Measurements from ENCODE around the gene GPR27.

- TF ChIP-seq CTCF (IDR thresholded peaks at IDR 0.05; ENCODE audit: poor library complexity) (no peak), EZH2 (IDR thresholded peaks at IDR 0.05; ENCODE audit: borderline replicate concordance) (no peak)
Observed at GRCh38 chr3:71796290-71796689, 42.6 kb downstream of the GPR27 start.

All from hepatocyte (in vitro differentiated cells).